ENCODE measurements around the gene VWA2.

Gene VWA2

DNA sequence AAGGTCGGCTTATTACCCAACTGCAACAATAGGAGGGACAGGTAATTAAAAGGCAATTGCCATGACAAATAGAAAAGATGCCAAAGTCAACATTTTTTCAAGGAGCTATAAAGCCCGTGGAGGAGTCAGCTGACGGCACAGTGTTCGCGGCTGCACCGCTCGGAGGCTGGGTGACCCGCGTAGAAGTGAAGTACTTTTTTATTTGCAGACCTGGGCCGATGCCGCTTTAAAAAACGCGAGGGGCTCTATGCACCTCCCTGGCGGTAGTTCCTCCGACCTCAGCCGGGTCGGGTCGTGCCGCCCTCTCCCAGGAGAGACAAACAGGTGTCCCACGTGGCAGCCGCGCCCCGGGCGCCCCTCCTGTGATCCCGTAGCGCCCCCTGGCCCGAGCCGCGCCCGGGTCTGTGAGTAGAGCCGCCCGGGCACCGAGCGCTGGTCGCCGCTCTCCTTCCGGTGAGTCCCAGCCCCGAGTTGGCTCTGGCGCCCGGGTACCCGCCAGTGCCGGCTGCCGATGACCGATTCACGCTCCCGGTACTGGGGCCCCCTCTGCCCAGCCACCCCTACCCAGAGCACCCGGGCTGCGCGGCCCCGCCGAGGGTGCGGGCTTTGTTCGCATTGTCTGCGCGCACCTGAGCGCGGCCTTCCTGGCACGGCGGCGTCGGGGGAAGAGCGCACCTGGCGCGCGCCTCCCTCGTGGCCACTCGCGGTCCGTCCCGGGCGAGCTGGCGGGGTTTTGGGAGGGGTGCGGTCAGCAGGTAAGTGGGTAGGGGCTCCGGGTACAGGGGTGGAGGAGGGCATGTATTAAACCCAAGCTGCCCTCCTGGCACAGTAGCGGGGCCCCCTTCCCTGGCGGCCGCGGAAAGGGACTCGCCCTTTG is at the start of gene VWA2:
Gene VWA2, plus strand, starts transcription at position 138 of the 877 bp plus-strand sequence. CDS start 9,460 bp downstream, outside the sequence.
- ATAC-seq: peak; percentile 13 to 55

DNA sequence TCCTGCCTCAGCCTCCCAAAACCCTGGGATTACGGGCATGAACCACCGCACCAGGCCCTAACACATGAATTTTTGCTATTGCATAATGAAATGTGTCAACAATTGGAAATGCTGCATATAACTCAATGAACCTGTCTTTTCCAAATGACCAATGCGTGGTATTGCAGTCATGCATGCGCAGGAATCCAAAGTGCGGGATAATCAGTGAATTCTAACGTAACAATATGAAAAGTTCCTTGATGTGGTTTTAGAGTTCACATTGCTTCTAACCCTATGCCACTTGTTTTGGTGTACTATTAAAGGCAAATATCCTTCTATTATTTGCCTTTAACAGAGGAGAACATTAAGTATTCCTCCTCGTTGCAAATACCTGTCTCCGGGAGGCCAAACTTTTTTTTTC is 49.4 kb upstream of the VWA2 start:
- ATAC-seq: no peak

- peak in 1 of 2 donors; percentile 21 for ATAC-seq
Measured at GRCh38 chr10:114195079-114195478, 44.0 kb upstream of the VWA2 start.

DNA sequence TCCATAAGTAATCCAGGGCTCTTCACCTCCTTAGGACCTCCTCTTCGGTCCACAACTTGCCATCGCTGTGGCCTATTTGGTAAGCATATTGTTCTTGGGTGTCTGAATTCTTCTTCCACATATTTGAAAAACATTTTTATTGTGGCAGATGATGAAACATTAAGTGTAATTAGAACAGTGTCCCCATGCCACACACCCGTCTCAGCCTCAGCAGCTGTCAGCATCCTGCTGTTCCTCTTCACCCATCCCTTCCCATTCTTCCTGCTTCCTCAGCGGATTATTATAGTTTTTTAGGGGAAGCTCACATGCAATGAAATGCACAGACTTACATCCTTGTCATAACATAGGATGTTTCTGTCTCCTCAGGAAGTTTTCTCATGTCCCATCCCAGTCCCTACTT is 39.8 kb upstream of the VWA2 start:
- no peak for ATAC-seq

DNA sequence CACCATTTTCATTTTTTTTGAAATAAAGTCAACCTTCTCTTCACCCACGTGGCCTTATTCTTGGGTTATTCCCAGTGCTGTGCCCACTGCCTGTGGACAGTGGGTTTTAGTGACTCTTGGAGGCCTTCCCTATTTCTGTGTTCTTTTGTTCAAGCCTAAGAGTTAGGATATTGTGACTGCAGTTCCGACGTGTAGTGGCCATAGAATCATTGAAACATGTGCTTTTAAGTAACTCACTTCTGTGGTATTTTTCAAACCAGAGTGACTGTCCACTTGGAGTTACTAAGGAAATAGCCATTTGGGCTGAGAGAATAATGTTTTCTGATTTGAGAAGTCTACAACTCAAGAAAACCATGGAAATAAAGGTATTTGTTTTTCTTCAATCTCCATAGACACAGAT is 36.2 kb upstream of the VWA2 start:
- ATAC-seq: no peak

GRCh38 chr10:114206902-114207301 is 32.2 kb upstream of the VWA2 start:
- no peak for ATAC-seq

DNA sequence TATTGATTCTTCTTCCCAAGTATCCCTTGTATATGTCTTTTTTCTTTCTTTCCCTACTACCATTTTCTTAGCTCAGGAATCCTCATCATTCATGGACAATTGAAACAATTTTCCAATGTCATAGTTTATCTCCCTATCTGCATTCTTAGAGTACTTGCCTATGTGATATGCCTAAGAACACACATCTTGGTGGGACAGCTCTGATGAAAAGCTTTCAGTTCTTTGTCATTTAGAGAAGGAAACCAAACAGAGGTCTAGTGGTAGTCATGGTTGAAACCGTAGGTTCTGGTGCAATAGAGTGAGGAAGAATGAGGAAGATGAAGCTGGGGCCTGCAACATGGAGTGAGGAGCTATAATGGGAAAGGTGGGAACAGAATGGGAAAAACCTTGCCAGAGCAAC is 31.7 kb upstream of the VWA2 start:
- no peak for ATAC-seq

GRCh38 chr10:114208351-114208750 is 30.7 kb upstream of the VWA2 start:
- ATAC-seq: no peak

DNA sequence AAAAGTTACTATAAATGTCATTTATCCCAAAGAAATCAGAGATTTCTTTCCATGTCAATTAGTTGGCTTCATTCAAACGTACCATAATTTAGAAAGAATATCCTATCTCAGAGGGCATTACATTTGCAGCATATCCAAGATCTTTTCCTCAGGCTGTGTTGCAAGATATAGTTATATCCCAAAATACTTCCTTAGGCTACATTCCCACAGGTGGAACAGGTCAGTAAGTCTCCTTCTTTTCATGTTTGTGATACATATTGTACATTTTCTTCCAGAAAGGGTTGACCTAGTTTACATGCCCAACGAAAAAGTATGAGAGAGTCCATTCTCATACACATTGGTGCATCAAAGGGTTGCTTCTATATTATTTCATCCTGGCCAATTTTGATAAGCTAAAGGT is 26.9 kb upstream of the VWA2 start:
- no peak for ATAC-seq

DNA sequence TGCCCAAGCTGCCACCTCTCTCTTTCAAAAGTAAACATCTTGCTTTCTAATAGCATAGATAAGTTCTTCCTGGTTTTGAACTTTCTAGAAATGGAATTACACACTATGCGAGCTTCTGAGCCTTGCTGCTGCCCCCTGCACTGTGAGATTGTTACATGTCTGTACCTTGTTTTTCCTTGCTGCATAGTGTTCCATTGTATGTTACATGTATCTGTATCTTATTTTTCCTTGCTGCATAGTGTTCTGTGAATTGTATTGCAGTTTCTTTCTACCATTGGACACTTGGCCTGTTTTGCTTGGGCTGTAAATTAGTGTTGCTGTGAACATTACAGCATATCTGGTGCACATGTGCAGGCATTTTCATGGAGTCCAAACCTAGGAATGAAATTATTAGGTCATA is 24.0 kb upstream of the VWA2 start:
- no peak for ATAC-seq

DNA sequence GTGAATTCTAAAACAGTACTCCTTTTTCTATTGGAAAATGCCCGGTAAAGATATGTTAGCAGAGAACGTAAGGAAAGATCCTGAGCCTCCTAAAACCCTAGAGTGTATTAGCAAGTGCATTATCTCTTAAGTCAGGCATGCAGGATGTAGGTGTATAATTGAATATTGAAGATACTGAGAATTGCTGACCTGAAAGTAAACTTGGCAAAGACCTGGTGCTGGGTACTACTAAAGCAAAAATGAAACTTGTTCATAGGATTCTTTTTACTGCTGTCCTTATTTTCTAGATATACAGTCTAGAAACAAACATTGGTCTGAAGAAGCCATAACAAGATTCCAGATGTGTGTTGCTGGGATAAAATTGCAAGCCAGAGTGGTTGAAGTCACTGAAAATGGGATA is 18.8 kb upstream of the VWA2 start:
- ATAC-seq: no peak

DNA sequence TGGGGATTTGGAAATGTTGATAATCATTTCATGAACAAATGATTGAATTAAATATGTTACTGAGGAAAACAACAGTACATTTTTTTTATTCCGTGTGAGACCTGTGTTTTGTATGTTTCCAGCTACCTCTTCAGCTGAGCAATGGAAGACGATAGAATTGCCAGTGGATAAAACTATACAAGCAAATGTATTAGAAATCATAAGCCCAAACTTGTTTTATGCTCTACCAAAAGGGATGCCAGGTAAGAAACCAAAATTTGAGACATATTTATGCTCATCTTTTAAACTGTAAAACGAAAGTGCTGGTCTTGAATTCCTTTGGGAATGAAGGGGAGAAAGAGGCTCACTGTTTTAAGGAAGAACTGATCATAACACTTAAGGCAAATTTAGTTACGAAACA is 17.8 kb upstream of the VWA2 start:
- no peak for ATAC-seq

GRCh38 chr10:114223066-114223465 is 16.0 kb upstream of the VWA2 start:
- no peak for ATAC-seq

- ATAC-seq: no peak
Measured at GRCh38 chr10:114228156-114228555, 10.9 kb upstream of the VWA2 start.

- no peak for ATAC-seq
Measured at GRCh38 chr10:114232561-114233176, 6.4 kb upstream of the VWA2 start.

DNA sequence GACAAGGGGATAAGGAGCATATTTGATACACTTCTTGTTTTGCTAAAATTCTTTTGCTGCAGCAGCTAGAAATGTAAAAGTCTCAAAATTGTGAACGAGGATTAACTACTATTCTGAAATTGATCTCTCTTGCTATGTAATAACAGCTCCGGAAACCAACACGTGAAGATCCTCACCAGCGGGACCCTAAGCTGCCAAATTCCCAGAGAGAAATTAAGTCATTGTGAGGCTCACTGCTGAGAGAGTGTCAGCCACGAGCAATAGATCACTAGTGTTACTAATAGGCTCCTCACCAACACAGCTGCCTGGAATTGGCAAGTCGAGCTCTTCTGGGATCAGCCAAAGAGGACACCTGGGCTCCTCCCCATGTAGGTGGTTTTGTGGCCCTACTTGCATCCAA is 5.6 kb upstream of the VWA2 start:
- ATAC-seq: no peak

- no peak for ATAC-seq
Measured at GRCh38 chr10:114234132-114234531, 4.9 kb upstream of the VWA2 start.

DNA sequence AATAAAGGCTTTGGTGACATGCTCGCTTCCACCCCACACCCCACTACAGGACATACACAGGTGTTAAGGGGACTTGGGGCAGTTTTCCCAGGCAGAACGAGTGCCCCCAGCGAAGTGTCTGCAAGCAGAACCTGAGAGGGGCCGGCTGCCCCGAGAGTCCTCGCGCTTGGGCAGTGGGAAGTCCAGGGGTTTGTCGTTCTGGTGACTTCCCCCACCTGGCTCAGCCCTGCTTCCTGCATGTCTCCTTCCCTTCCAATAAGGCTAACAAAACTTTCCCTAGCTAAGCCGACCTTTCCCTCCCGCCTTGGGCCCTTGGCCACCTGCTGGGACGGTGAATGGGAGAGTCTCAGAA is 916 bp downstream of the VWA2 start:
- no peak for ATAC-seq

- ATAC-seq: no peak
Measured at GRCh38 chr10:114242235-114242634, 3.2 kb downstream of the VWA2 start.

DNA sequence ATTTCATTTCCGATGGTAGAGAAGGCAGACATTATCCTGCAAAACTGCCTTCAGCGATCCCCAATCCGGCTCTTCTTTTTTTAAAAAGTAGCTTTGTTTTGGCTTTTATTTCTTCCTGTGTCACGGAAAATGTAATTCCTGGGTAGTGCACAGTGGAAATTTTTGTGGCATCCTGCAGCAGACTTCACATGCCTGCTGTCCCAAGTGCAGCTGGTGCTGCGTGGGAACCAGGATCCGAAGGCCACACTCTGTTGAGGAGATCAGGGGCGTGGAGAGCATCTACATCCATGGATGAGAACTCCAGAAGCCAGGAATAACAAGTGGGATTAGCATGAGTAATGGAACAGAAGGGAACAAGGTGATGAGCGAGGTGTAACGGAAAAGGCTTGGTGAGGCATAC is 4.6 kb downstream of the VWA2 start:
- ATAC-seq: no peak

DNA sequence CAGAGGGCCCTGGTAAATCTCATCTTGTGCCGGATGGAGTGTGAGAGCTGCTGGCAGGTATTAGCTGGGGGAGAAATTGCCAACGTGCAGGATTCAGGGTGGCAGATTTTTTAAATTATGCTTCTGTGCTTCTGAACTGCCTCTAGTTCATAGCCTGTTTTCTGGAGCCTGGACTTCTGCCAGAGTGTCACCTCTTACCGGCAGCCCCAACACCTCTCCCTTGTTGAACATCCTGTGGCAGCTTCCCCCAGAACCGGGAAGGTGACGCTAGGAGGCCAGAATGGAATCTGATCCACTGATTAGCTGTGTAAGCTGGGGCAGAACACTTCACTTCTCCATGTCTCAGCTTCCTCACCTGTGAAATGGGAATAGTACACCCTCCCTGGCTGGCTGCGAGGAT is 5.1 kb downstream of the VWA2 start:
- no peak for ATAC-seq

- ATAC-seq: no peak
Measured at GRCh38 chr10:114245121-114245791, 6.2 kb downstream of the VWA2 start.

DNA sequence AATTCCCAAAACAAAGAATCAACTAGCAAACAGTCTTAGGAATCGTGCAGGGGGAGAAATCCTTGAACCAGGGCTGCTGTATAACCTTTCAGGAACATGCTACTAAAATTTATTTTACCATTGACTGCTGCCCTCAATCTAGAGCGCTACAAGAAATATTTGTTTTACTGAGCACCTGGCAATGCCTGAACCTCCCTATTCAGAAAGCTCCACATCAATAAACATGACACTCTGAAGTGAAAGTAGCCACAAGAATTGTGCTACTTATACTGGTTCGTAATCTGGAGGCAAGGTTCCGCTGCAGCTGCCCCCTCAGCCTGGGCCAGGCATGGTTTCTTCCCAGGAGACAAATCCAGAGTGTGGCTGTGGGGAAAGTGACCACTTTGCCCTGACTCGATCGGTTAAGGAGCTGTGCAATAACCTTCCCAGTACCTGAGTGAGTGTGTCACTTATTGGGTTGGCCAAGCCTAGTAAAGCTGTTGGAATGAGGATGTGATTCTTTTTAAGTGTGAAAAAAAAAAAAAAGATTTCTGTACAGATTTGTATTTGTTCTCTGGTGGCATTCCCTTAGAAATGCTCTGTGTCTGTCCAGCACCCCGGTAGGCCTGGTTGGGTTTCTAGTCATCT is 7.7 kb downstream of the VWA2 start:
- no peak for ATAC-seq

DNA sequence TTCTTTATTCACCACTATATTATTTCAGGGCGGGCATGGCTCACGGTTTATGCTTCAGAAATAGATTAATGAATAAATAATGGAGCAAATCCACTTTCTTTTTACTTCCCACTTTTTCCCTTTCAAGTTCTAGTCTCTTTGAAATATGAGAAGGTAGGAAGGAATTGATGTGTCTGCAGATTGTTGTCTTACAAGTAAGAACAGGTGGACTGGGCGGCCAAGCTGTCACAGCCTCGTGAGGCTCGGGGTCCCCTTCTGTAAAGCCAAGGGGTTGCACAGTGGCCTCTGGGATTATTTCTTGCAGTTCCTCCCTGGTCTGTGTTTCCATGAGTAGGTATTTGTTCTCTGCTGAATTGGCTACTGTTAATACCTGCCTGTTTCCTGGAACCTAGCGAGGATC is 11.2 kb downstream of the VWA2 start:
- no peak for ATAC-seq

Measured in activated CD4-positive, CD25-positive, alpha-beta regulatory T cell treated with anti-CD3 and anti-CD28 coated beads, Interleukin-2, amount 50 U/mL, for 24 hours (primary cell).